ENCODE data around the gene NSMF. TPM values are rescaled to one million over a fixed set of nuclear protein-coding genes. Genes with fewer than 3 reads are reported as not detected.
"Not testable (repeated sequence)": the region's sequence is repeated elsewhere in the genome, so short reads cannot be mapped to it uniquely, and the experiment has no call there.

NSMF gene
- total RNA-seq, 2 donors from 2014 or later: 12.0 to 61.3 TPM

DNA sequence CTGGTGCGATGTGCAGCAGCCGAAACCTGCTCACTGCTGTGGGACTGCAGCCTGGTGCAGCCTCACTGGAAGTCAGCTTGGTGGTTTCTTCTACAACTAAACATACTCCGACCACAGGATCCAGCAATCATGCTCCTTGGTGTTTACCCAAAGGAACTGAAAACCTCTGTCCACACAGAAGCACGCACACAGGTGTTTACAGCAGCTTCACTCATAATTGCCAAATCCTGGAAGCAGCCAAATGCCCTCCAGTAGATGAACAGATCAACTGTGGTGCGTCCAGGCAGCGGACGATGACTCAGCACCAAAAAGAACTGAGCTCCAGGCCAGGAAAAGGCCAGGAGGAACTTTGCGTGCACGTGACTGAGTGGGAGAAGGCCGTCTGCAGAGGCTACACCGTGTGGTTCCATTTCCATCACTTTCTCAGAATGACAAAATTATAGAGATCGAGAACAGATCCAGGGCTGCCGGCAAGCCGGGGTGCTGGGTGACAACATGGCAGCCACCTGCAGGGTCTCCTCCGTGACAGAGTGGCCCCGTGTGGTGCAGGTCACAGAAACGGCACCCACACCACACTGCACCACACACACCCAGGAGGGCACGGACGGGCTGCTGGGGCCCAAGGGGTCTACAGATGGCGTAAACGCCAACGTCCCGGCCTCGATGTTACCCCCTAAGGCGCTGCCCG is 23.1 kb upstream of the NSMF start:
- DNase-seq (ENCODE audit: low spot score in 2 of 2) (no peak), ATAC-seq (peak in 1 of 2 donors; percentile 36)
- H3K27ac Mint-ChIP-seq: peak overlapping the region; percentile 25 to 74
- no peaks in the 10 kb centered on the region for H3K9me3 Mint-ChIP-seq
- H3K36me3 Mint-ChIP-seq: no peaks in the 10 kb centered on the region

DNA sequence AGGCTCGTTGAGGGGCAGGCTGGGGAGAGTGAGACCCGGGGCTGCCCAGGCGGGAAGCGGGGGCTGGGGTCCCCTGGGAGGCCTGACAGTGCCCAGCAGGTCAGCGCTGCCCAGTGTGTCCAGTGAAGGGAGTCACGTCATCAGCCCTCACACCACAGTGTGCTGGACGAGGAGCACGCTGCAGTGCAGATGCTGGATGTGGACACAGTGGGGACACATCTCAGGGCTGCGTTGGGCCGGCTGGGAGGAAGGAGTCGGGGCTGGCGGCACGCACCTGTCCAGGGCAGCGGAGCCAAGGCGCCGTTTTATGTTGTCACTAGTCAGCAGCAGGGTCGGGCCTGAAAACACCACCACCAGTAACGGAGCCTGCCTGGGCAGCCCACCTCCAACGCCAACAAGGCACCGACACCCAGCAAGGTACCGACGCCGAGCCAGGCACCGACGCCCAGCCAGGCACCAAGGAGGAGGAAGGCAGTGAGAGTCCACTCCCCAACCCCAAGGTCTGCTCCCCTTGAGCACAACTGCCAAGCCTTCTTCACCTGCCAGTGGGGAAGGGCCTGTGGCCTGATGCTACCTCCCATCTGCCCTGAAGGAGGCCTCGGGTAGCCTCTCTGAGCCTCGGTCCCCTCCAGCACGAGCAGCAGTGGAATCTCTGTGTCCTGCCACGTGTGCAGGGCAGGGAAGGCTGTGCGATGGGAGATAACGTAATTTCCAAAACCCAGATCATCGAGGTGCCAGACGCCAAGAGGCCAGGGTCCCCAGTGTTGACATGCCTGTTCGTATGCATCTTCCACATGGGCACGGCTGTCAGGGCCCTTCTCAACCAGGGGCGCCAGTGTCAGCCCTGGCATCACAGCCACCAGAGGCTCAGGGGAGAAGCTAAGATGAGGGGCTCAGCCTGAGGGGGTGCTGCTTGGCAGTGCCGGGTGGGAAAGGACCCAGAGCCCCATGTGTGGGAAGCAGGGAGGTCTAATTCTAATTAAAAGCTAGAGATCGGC is 21.9 kb upstream of the NSMF start:
- Mint-ChIP-seq H3K27ac (no peak overlapping the region), H3K9me3 (peaks cover 4% of the 10 kb centered on the region in 2 donors), H3K36me3 (peaks cover 2 to 4% of the 10 kb centered on the region in 2 donors)
- ATAC-seq: no peak
- no peak for DNase-seq (ENCODE audit: low spot score in 2 of 2)

DNA sequence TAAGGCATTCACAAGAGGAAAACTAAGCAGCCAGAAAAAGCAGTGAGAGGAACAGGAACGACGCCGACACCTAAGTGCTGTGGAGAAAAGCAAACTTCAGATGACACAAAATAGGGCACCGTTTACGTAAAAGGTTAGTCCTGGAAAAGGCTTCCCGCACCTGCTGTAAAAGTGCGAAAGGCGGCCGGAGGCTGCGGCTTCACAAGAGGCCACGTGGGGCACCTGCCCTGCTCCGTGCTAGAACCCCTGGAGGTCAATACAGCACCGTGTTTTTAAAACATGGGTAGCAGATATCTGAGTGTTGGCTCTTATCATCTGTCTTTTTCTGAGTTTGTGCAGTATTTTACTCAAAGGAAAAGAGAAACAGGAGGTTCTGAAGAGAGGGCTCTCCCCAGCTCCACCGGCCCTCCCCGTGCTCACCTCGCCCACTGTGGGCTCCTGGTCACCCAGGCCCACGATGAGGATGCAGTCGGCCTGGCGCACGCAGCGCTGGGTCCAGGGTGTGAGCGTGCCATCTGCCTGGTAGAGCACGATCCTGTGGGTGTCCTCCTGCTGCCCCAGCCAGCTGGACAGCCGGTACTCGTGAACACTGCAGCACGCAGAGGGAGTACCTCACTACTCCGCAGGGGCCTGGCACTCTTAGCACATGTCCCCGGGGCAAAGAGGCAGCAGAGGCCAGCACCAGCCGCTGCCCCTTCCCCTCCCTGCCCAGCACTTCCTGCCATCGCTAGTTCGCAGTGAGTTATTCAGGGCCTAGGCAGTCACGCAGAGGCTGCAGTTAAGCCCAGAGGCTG is 21.0 kb upstream of the NSMF start:
- peaks cover 7 to 8% of the 10 kb centered on the region in 2 donors for H3K9me3 Mint-ChIP-seq
- H3K36me3 Mint-ChIP-seq: peaks cover 8 to 9% of the 10 kb centered on the region in 2 donors
- DNase-seq (ENCODE audit: low spot score in 2 of 2) (no peak), ATAC-seq (no peak)
- no peak overlapping the region for H3K27ac Mint-ChIP-seq

DNA sequence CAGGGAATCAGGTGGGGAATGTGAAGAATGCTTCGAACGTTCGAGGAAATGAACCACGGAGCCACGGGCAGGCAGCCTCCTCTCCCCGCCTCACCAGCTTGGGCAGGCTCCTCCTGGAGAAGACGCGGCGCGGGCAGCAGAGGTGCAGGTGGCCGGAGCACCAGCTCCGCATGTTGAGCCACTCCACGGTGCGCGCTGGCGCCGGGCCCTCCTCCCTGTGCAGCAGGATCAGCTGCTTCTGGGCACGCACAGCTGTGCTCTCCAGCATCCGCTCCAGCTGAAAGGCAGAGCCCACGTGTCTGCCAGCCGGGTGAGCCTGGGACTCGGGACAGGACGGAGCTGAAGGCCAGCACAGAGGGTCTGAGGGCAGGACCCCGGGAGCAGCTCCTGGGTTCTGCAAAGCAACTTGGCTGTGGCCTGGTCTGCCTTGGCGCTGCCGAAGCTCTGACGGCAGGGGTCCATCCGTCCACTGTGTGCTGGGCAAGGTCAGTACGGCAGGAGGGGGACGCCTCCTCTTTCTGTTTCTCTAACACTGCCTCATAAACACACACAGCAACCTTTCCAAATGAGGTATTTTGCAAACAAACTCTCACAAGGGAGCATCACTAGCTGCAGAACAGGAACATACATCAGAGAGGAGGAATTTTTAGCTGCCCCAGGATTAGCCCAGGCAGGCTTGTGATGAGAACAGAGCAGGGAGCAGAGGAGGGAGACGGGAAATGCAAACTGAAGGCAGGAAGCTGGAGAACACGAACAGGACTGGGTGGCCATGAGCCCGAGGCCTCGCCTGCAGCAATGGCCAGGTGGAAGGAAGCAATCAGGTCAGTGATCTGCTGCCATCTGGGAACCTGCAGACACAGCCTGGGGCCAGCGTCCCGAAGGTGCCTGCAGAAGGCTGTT is 20.1 kb upstream of the NSMF start:
- H3K9me3 Mint-ChIP-seq: peaks cover 9 to 11% of the 10 kb centered on the region in 2 donors
- peaks cover 12 to 14% of the 10 kb centered on the region in 2 donors for H3K36me3 Mint-ChIP-seq
- peak overlapping the region in 1 of 2 donors; percentile 13 for H3K27ac Mint-ChIP-seq
- DNase-seq (ENCODE audit: low spot score in 2 of 2) (no peak), ATAC-seq (no peak)

DNA sequence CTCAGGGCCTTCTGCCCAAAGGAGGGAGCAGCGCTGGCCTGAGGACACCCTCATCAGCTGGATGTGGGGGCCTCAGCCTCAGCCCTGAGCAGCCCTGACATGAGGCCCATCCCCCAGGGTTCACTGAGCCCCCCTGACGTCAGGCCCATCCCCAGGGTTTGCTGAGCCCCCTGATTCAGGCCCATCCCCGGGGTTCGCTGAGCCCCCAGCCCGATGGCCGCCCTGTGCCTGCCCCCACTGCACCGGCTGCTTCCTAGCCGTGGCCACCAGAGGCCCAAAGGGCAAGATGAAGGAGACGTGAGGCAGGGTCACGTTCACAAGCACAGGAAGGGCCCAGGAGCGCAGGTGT is 19.5 kb upstream of the NSMF start:
- ATAC-seq: no peak
- Mint-ChIP-seq H3K27ac (no peak overlapping the region), H3K36me3 (peaks cover 18 to 20% of the 10 kb centered on the region in 2 donors), H3K9me3 (peaks cover 12 to 17% of the 10 kb centered on the region in 2 donors)
- DNase-seq (ENCODE audit: low spot score in 2 of 2): no peak

DNA sequence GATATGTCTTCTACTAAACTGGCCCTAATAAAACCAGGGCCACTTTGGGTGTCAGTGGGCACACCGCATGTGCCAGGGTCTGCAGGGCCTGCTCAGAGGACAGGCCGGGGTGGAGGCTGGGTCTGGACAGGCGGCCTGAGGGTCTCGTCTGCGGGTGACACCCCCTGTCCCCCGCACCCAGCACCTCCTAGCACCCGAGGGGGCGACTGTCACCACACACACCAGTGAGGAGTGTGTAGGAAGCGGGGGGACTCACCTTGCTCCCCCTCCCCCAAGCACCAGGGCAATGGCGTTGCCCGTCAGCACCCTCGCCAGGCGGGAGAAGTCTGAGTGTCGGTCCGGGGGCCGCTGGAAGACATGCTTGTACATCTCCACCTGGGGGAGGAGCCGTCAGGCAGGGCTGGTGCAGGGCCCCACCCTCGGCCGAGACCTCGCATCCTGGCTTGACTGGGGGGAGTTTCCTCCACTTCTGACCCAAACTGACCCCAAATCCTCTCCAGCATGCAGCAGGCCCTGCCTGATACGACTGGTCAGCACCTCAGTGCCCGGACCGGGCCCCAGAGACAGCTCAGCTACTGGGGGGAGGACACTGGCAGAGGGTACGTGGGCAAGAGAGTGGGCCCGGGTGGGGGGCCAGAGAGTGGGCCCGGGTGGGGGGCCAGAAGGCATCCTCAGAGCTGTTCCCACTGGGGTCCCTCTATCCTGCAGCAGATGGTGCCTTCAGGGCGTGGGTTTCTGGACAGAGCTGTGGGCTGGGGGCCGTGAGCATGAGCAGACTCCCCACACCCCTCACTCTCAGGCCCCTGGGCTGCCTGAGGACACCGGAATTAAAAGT is 18.9 kb upstream of the NSMF start:
- ATAC-seq (no peak), DNase-seq (ENCODE audit: low spot score in 2 of 2) (no peak)
- Mint-ChIP-seq H3K36me3 (peaks cover 24 to 26% of the 10 kb centered on the region in 2 donors), H3K27ac (no peak overlapping the region), H3K9me3 (peaks cover 15 to 22% of the 10 kb centered on the region in 2 donors)

DNA sequence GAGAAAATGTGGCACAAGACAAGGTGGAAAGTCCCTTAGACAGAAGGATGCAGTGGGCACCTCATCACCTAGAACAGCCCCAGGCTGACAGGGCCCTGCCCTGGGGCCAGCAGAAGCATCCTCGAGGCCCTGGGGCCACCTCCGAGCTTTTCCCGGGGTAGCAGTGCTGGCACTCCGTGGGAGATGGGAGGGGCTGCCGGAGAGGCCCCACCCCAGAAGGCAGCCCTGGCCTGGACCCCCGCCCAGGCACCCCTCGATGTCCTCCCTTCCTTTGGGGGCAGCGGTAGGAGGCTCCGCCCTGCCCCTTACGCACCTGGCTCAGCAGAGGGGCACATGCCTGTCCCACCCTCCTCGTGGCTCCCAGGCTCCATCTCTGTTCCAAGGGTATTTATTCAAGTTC is 17.7 kb upstream of the NSMF start:
- ATAC-seq: no peak
- H3K36me3 Mint-ChIP-seq: peaks cover 29 to 31% of the 10 kb centered on the region in 2 donors

DNA sequence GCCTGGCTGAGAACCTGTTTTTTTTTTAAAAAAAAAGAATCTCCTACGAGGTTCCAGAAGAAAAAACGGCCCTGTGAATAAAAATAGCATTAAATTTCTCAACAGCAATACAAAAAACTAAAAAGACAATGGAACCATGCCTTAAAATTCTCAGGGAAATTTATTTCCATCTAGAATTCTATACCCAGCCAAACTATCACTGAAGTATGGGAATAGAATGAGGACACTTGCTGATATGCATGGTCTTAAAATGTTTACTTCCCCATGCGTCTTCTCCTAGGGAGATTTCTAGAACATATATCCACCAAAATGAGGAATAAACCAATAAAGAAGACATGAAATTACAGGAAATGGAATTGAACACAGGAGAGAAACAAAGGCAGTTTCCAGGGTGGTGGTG is 16.5 kb upstream of the NSMF start:
- no peak overlapping the region for H3K27ac Mint-ChIP-seq
- H3K9me3 Mint-ChIP-seq: peaks cover 19 to 26% of the 10 kb centered on the region in 2 donors
- DNase-seq (ENCODE audit: low spot score in 2 of 2) (no peak), ATAC-seq (no peak)
- peaks cover 33 to 35% of the 10 kb centered on the region in 2 donors for H3K36me3 Mint-ChIP-seq

More for the DNA sequence above, 17.7 kb upstream of the NSMF start:
- Mint-ChIP-seq H3K9me3 (peaks cover 19 to 26% of the 10 kb centered on the region in 2 donors), H3K27ac (no peak overlapping the region)
- DNase-seq (ENCODE audit: low spot score in 2 of 2): no peak

DNA sequence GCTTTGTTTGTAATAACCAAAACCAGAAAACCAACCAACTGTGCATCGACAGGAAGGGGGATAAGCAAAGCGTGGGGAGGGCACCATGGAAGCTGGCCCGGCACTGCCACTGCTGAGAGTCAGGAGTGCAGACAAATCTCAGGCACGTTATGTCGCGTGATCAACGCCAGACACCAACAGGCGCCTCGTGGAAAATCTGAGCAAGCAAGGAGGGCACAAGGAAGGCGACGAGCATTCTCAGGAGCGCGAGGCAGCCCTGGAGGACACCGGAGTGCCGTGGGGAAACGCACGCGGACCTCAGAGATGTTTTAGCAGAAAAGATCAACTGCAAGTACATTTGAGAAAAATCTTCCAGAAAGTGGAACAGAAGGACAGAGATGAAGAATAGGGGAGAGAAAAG is 15.1 kb upstream of the NSMF start:
- ATAC-seq (no peak), DNase-seq (ENCODE audit: low spot score in 2 of 2) (no peak)
- peaks cover 19 to 26% of the 10 kb centered on the region in 2 donors for H3K9me3 Mint-ChIP-seq
- no peak overlapping the region for H3K27ac Mint-ChIP-seq
- peaks cover 33 to 35% of the 10 kb centered on the region in 2 donors for H3K36me3 Mint-ChIP-seq

DNA sequence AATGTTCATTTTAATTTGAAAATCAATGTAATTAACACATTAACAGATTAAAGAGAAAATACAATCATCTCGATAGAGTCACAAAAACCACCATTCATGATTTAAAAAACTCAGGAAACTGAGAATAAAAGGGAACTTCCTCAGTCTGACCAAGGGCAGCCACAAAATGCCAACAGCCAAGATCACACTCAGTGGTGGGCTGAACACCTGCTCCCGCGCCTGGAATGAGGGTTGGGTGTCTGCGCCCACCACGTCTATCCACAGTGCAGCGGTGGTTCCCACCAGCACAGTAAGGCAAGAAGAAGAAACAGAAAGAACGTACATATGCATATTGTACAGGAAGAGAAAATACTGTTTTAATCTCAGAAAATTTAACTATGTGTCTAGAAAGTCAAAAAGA is 11.7 kb upstream of the NSMF start:
- DNase-seq (ENCODE audit: low spot score in 2 of 2) (no peak), ATAC-seq (peak in 1 of 2 donors; percentile 34)
- Mint-ChIP-seq H3K9me3 (peaks cover 13 to 20% of the 10 kb centered on the region in 2 donors), H3K27ac (no peak overlapping the region), H3K36me3 (peaks cover 28 to 31% of the 10 kb centered on the region in 2 donors)

DNA sequence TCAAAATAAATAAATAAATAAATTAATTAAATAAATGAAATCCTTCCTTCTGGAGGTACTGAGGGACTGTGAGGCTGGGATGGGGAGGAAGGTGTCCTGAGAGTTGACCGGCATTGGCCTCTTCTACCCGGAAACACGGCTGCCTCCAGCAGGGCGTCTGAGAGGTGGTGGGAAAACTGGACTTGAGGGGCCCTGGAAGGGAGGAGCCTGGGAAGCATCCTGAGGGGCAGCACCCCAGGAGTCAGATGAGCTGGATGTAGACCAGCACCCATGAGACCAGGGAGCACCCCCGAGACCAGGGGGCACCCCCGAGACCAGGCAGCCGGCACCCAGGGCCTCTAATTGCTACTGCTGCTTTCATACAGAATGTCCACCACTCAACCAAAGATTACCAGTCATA is 8.8 kb upstream of the NSMF start:
- Mint-ChIP-seq H3K36me3 (peaks cover 8% of the 10 kb centered on the region in 2 donors), H3K9me3 (peaks cover 2% of the 10 kb centered on the region in 2 donors), H3K27ac (no peak overlapping the region)
- no peak for DNase-seq (ENCODE audit: low spot score in 2 of 2)
- ATAC-seq: no peak

DNA sequence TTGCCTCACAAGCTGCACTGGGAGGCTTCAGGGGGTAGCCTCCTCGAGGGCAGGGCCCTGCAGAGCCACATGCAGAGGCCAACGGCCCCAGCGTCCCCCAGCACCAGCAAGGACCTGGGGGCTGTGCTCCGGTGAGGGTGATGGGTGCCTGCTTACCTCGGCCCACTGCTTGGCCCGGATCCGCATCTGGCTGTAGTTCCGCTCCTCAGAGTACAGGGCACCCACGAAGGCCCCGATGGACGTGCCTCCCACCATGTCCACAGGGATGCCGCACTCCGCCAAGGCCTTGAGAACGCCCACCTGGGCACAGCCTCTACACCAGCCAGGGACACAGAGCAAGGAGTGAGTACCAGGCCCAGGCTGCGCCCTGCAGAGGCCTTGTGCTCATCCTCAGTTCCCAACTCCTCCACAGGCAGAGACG is 8.0 kb upstream of the NSMF start:
- Mint-ChIP-seq H3K36me3 (peaks cover 5% of the 10 kb centered on the region in 2 donors), H3K27ac (no peak overlapping the region), H3K9me3 (no peaks in the 10 kb centered on the region)
- ATAC-seq: no peak
- DNase-seq (ENCODE audit: low spot score in 2 of 2): no peak

DNA sequence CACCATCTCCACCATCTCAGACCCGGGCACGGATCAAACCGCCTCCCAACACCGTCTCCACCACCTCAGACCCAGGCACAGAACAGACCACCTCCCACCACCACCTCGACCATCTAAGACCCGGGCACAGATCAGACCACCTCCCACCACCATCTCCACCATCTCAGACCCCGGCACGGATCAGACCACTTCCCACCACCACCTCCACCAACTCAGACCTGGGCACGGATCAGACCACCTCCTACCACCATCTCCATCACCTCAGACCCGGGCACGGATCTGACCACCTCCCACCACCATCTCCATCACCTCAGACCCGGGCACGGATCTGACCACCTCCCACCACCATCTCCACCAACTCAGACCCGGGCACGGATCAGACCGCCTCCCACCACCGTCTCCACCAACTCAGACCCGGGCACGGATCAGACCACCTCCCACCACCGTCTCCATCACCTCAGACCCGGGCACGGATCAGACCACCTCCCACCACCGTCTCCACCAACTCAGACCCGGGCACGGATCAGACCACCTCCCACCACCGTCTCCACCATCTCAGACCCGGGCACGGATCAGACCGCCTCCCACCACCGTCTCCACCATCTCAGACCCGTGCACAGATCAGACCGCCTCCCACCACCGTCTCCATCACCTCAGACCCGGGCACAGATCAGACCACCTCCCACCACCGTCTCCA is 7.4 kb upstream of the NSMF start:
- not testable (repeated sequence) for H3K36me3 Mint-ChIP-seq; H3K27ac Mint-ChIP-seq; DNase-seq (ENCODE audit: low spot score in 2 of 2); H3K9me3 Mint-ChIP-seq; ATAC-seq

DNA sequence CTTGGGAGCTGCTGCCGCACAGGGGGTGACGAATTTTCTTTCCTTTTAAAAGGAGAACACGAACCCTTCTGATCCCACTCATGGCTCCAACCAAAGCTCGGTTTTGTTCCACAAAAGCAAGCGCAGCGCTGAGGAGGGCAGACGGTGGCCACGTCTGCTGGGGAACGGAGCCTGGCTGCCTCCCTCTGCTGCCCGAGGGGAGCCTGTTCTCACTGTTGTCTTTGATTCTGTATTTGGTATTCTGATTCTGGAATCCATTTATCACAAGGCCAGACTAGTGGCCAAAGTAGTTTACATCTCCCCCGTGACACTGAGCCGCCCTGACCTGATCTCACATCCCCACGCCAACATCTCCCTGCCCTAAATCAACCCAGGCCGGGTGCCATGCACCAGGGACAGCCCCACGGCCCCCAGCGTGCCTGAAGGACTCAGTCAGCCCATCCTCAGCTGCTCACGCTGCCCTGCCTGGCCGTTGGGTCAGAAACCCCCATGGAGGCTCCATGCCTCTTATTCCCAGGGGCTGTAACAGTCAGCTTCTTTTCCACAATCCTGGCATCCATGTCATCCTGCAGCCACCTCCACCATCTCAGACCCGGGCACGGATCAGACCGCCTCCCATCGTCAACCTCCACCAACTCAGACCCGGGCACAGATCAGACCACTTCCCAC is 6.7 kb upstream of the NSMF start:
- Mint-ChIP-seq H3K9me3 (no peaks in the 10 kb centered on the region), H3K36me3 (no peaks in the 10 kb centered on the region), H3K27ac (no peak overlapping the region)
- DNase-seq (ENCODE audit: low spot score in 2 of 2) (no peak), ATAC-seq (no peak)
